GM18517 (cell line): ENCODE measurements around the gene WNT7B.

Source experiments
- ATAC-seq: cut with Tn5 transposase; IDR thresholded peaks from one replicate; pipeline ENCODE4 v1.9.1; 2021; ENCODE audit warnings: mild to moderate bottlenecking, moderate library complexity; ENCODE audit not compliant: unreplicated experiment

The WNT7B gene

GRCh38 chr22:45891996-45892621, 84.9 kb downstream of the WNT7B start:
- no peak for ATAC-seq

- no peak for ATAC-seq
Measured at GRCh38 chr22:45891471-45891995, 85.4 kb downstream of the WNT7B start.

GRCh38 chr22:45891021-45891421, 85.9 kb downstream of the WNT7B start:
- no peak for ATAC-seq

GRCh38 chr22:45890351-45890635, 86.7 kb downstream of the WNT7B start:
- no peak for ATAC-seq

- no peak for ATAC-seq
Measured at GRCh38 chr22:45889539-45890350, 87.2 kb downstream of the WNT7B start.

- no peak for ATAC-seq
Measured at GRCh38 chr22:45889093-45889538, 87.8 kb downstream of the WNT7B start.

GRCh38 chr22:45888221-45889092, 88.5 kb downstream of the WNT7B start:
- no peak for ATAC-seq

GRCh38 chr22:45887202-45888131, 89.5 kb downstream of the WNT7B start:
- no peak for ATAC-seq

- no peak for ATAC-seq
Measured at GRCh38 chr22:45886540-45886939, 90.4 kb downstream of the WNT7B start.

GRCh38 chr22:45885941-45886395, 91.0 kb downstream of the WNT7B start:
- no peak for ATAC-seq

- ATAC-seq: no peak
Measured at GRCh38 chr22:45885171-45885840, 91.7 kb downstream of the WNT7B start.

GRCh38 chr22:45884201-45885062, 92.5 kb downstream of the WNT7B start:
- no peak for ATAC-seq

- ATAC-seq: no peak
Measured at GRCh38 chr22:45883811-45884170, 93.2 kb downstream of the WNT7B start.

GRCh38 chr22:45882881-45883810, 93.8 kb downstream of the WNT7B start:
- no peak for ATAC-seq

GRCh38 chr22:45881524-45881875, 95.5 kb downstream of the WNT7B start:
- no peak for ATAC-seq

GRCh38 chr22:45880716-45881523, 96.0 kb downstream of the WNT7B start:
- ATAC-seq: no peak
